H9 (cell line): ENCODE data around the gene BEGAIN. TPM values are rescaled to one million over a fixed set of nuclear protein-coding genes. Genes with fewer than 3 reads are reported as not detected.

Experiments
- DNase-seq: peaks from one replicate; pipeline ENCODE4 v3.0.0-alpha.2; 2017
- H2AFZ ChIP-seq: one replicate; pipeline ENCODE4 v1.6.1; 2013; ENCODE audit warnings: mild to moderate bottlenecking, low read length, control low read depth, moderate library complexity
- H2AK5ac ChIP-seq: 2 replicates; pipeline ENCODE4 v1.6.1; 2013; ENCODE audit warnings: low read length, control low read depth, mixed read lengths; ENCODE audit not compliant: insufficient read length
- H2BK120ac ChIP-seq: one replicate; pipeline ENCODE4 v1.6.1; 2013; ENCODE audit warnings: low read depth, mild to moderate bottlenecking, low read length, control low read depth, inconsistent platforms; ENCODE audit not compliant: poor library complexity, severe bottlenecking
- H2BK12ac ChIP-seq: 2 replicates; pipeline ENCODE4 v1.6.1; 2013; ENCODE audit warnings: low read length, control low read depth, mixed read lengths, low read depth; ENCODE audit not compliant: insufficient read length
- H2BK15ac ChIP-seq: 2 replicates; pipeline ENCODE4 v1.6.1; 2013; ENCODE audit warnings: low read depth, low read length, control low read depth
- H2BK20ac ChIP-seq: one replicate; pipeline ENCODE4 v1.6.1; 2013; ENCODE audit warnings: low read depth, mild to moderate bottlenecking, low read length, control low read depth, inconsistent platforms; ENCODE audit not compliant: poor library complexity, severe bottlenecking
- H2BK5ac ChIP-seq: 2 replicates; pipeline ENCODE4 v1.6.1; 2013; ENCODE audit warnings: low read length, control low read depth, mixed read lengths; ENCODE audit not compliant: insufficient read length
- H3K14ac ChIP-seq: 2 replicates; pipeline ENCODE4 v1.6.1; 2013; ENCODE audit warnings: low read length, control low read depth; ENCODE audit not compliant: insufficient read depth
- H3K18ac ChIP-seq: 2 replicates; pipeline ENCODE4 v1.6.1; 2013; ENCODE audit warnings: low read depth, mild to moderate bottlenecking, mixed read lengths, low read length, control low read depth; ENCODE audit not compliant: insufficient read length
- H3K23ac ChIP-seq: 2 replicates; pipeline ENCODE4 v1.6.1; 2013; ENCODE audit warnings: low read length, control low read depth, mixed read lengths, low read depth; ENCODE audit not compliant: insufficient read length
- H3K23me2 ChIP-seq: 2 replicates; pipeline ENCODE4 v1.6.1; 2013; ENCODE audit warnings: low read depth, mild to moderate bottlenecking, mixed read lengths, low read length, control low read depth; ENCODE audit not compliant: insufficient read length, poor library complexity, severe bottlenecking
- H3K27ac ChIP-seq: 2 replicates; pipeline ENCODE4 v1.5.1; 2013; ENCODE audit warnings: low read length, control low read depth, mixed read lengths, low read depth; ENCODE audit not compliant: insufficient read length
- H3K27me3 ChIP-seq: 2 replicates; pipeline ENCODE4 v1.6.1; 2013; ENCODE audit warnings: low read length, control low read depth, inconsistent platforms; ENCODE audit not compliant: insufficient read depth
- H3K4ac ChIP-seq: 2 replicates; pipeline ENCODE4 v1.6.1; 2013; ENCODE audit warnings: low read depth, mild to moderate bottlenecking, control low read depth, inconsistent platforms, low read length, moderate library complexity
- H3K4me1 ChIP-seq: 2 replicates; pipeline ENCODE4 v1.6.1; 2013; ENCODE audit warnings: low read length, control low read depth, inconsistent platforms; ENCODE audit not compliant: insufficient read depth
- H3K4me2 ChIP-seq: 2 replicates; pipeline ENCODE4 v1.6.1; 2013; ENCODE audit warnings: low read length, control low read depth, mixed read lengths; ENCODE audit not compliant: insufficient read length, insufficient read depth
- H3K56ac ChIP-seq: 2 replicates; pipeline ENCODE4 v1.6.1; 2013; ENCODE audit warnings: low read depth, mild to moderate bottlenecking, mixed read lengths, low read length, control low read depth; ENCODE audit not compliant: insufficient read length
- H3K79me1 ChIP-seq: 2 replicates; pipeline ENCODE4 v1.6.1; 2013; ENCODE audit warnings: low read depth, mild to moderate bottlenecking, moderate library complexity, low read length, control low read depth, inconsistent platforms; ENCODE audit not compliant: insufficient read depth, poor library complexity, severe bottlenecking
- H3K79me2 ChIP-seq: 2 replicates; pipeline ENCODE4 v1.6.1; 2013; ENCODE audit warnings: low read length, control low read depth, inconsistent platforms; ENCODE audit not compliant: insufficient read depth
- H3K9ac ChIP-seq: 2 replicates; pipeline ENCODE4 v1.6.1; 2013; ENCODE audit warnings: low read length, control low read depth, mixed read lengths; ENCODE audit not compliant: insufficient read length; ENCODE audit errors: extremely low read depth
- H3K9me3 ChIP-seq: one replicate; pipeline ENCODE4 v1.6.1; 2013; ENCODE audit warnings: low read depth, low read length, inconsistent platforms; ENCODE audit not compliant: control insufficient read depth
- H3T11ph ChIP-seq: one replicate; pipeline ENCODE4 v1.6.1; 2013; ENCODE audit warnings: mild to moderate bottlenecking, low read length, control low read depth, inconsistent platforms
- H4K20me1 ChIP-seq: one replicate; pipeline ENCODE4 v1.6.1; 2013; ENCODE audit not compliant: control insufficient read depth, insufficient read length, insufficient read depth
- H4K5ac ChIP-seq: 2 replicates; pipeline ENCODE4 v1.6.1; 2013; ENCODE audit warnings: low read depth, mild to moderate bottlenecking, mixed read lengths, low read length, control low read depth; ENCODE audit not compliant: insufficient read length
- H4K8ac ChIP-seq: replicated peaks from 2 replicates; pipeline ENCODE4 v1.6.1; 2013; ENCODE audit warnings: low read length, control low read depth, mixed read lengths, low read depth; ENCODE audit not compliant: insufficient read length
- H4K91ac ChIP-seq: 2 replicates; pipeline ENCODE4 v1.6.1; 2013; ENCODE audit warnings: low read depth, mild to moderate bottlenecking, moderate library complexity, mixed read lengths, low read length, control low read depth; ENCODE audit not compliant: insufficient read length
- H3K27ac Mint-ChIP-seq, 3 experiments: 2 replicates in 2 of 3; 3 replicates in 1 of 3; pipeline ENCODE4 v1.8.0; 2020 to 2021; ENCODE audit warnings: mixed read lengths in 3 of 3, mild to moderate bottlenecking in 1 of 3, moderate library complexity in 1 of 3
- H3K27me3 Mint-ChIP-seq: 2 replicates; pipeline ENCODE4 v1.8.0; 2021; ENCODE audit warnings: low read depth, mild to moderate bottlenecking, moderate library complexity, mixed read lengths
- H3K36me3 Mint-ChIP-seq, 3 experiments: 2 replicates in 2 of 3; 3 replicates in 1 of 3; pipeline ENCODE4 v1.8.0; 2020 to 2021; ENCODE audit warnings: low read depth in 3 of 3, mixed read lengths in 3 of 3; ENCODE audit not compliant: insufficient read depth in 1 of 3
- H3K4me1 Mint-ChIP-seq, 2 experiments: 2 replicates each; pipeline ENCODE4 v1.8.0; 2020; ENCODE audit warnings: mixed read lengths in 2 of 2
- H3K4me3 Mint-ChIP-seq, 2 experiments: 2 replicates in 1 of 2; 3 replicates in 1 of 2; pipeline ENCODE4 v1.8.0; 2020 to 2021; ENCODE audit warnings: mild to moderate bottlenecking in 2 of 2, mixed read lengths in 2 of 2, moderate library complexity in 1 of 2
- H3K9me3 Mint-ChIP-seq, 2 experiments: 2 replicates in 1 of 2; 3 replicates in 1 of 2; pipeline ENCODE4 v1.8.0; 2020; ENCODE audit warnings: mild to moderate bottlenecking in 2 of 2, mixed read lengths in 2 of 2, moderate library complexity in 1 of 2
- CTCF ChIP-seq: fragments of 200-600 bp; sonication (generic); conservative IDR thresholded peaks from 3 replicates; pipeline ENCODE4 v1.8.0; 2021; ENCODE audit warnings: antibody characterized with exemption, mild to moderate bottlenecking
- WGBS: extraction: QIAGEN DNeasy Blood & Tissue Kit; methylation state at CpG from one replicate; pipeline ENCODE4 v1.1.7; 2013; ENCODE audit warnings: missing lambda C conversion rate, low lambda C conversion rate, mixed read lengths; ENCODE audit not compliant: insufficient read length; ENCODE audit errors: extremely low coverage; 5-methylcytosine and 5-hydroxymethylcytosine counted together
- total RNA-seq: library from RNA; stranded (reverse); gene quantifications from 2 replicates; pipeline ENCODE4 v1.2.1, GENCODE V29; 2021

The BEGAIN gene
- total RNA-seq, 1 experiment from 2014 or later = 2.6 TPM

DNA sequence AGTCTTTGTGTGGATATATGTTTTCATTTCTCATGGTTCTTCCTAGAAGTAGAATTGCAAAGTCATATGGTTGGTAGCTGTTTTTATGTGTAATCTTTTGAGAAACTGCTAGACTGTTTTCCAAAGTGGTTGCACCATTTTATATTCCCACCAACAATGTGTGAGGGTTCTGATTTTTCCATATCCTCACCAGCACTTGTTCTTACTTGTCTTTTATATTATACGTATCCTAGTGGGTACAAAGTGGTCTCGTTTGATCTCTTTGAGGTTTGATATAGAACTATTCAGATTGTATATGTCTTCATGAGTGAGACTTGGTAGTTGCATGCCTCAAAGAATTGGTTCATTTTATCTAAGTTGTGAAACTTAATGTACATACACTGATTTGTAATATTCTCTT is 91.3 kb downstream of the BEGAIN start:
- no peak overlapping the region for H2BK15ac ChIP-seq
- WGBS = no CpG with 5 or more reads among the region's 2 CpGs

More for the DNA sequence above, 91.3 kb downstream of the BEGAIN start:
- H3K79me1 ChIP-seq = no peaks in the 10 kb centered on the region
- H2AK5ac ChIP-seq = no peak overlapping the region
- H3K23ac ChIP-seq = no peak overlapping the region
- H3K36me3 Mint-ChIP-seq = no peaks in the 10 kb centered on the region
- no peak for TF ChIP-seq CTCF
- no peaks in the 10 kb centered on the region for H3K23me2 ChIP-seq
- H3K79me2 ChIP-seq = no peaks in the 10 kb centered on the region
- no peak overlapping the region for H4K8ac ChIP-seq
- H3T11ph ChIP-seq = no peak overlapping the region
- H2BK5ac ChIP-seq = no peak overlapping the region
- no peak overlapping the region for H3K4me2 ChIP-seq
- no peak overlapping the region for H3K27ac ChIP-seq
- H2AFZ ChIP-seq = no peak overlapping the region
- no peak overlapping the region for H3K18ac ChIP-seq
- H3K14ac ChIP-seq = no peak overlapping the region
- no peak overlapping the region for H3K27ac Mint-ChIP-seq
- peaks cover 2% of the 10 kb centered on the region for H3K27me3 Mint-ChIP-seq
- H3K4me1 ChIP-seq = no peaks in the 10 kb centered on the region
- H2BK120ac ChIP-seq = no peak overlapping the region
- H3K56ac ChIP-seq = no peak overlapping the region
- no peak overlapping the region for H2BK20ac ChIP-seq
- peaks cover 5 to 12% of the 10 kb centered on the region in 2 experiments; a peak in 3 of 4 replicates for H3K4me1 Mint-ChIP-seq
- no peak overlapping the region for H3K9ac ChIP-seq
- no peaks in the 10 kb centered on the region for H3K27me3 ChIP-seq
- no peaks in the 10 kb centered on the region for H3K9me3 Mint-ChIP-seq
- H3K4ac ChIP-seq = no peak overlapping the region
- no peak overlapping the region for H3K4me3 Mint-ChIP-seq
- H4K91ac ChIP-seq = no peak overlapping the region
- no peak overlapping the region for H4K5ac ChIP-seq
- H3K9me3 ChIP-seq = no peaks in the 10 kb centered on the region
- H4K20me1 ChIP-seq = no peaks in the 10 kb centered on the region
- no peak overlapping the region for H2BK12ac ChIP-seq
- no peak for DNase-seq
